Parathyroid adenoma (tissue), 2 donors: ENCODE results near the gene RTTN.

Experiments
- H2AFZ ChIP-seq: fragments of 300-600 bp; sonication (generic); one replicate; pipeline ENCODE4 v1.7.0; 2017; ENCODE audit warnings: antibody characterized with exemption, mild to moderate bottlenecking
- H3K27ac ChIP-seq: fragments of 300-600 bp; sonication (generic); one replicate; pipeline ENCODE4 v1.7.0; 2017
- H3K27me3 ChIP-seq: fragments of 300-600 bp; sonication (generic); one replicate; pipeline ENCODE4 v1.7.0; 2017; ENCODE audit warnings: low read length; ENCODE audit not compliant: control insufficient read depth, insufficient read depth
- H3K36me3 ChIP-seq: fragments of 300-600 bp; sonication (generic); one replicate; pipeline ENCODE4 v1.7.0; 2017; ENCODE audit warnings: low read length; ENCODE audit not compliant: control insufficient read depth, insufficient read depth
- H3K4me1 ChIP-seq: fragments of 300-600 bp; sonication (generic); one replicate; pipeline ENCODE4 v1.7.0; 2017; ENCODE audit warnings: control low read depth
- H3K4me2 ChIP-seq: fragments of 300-600 bp; sonication (generic); one replicate; pipeline ENCODE4 v1.7.0; 2017; ENCODE audit warnings: low read length
- H3K4me3 ChIP-seq: fragments of 300-600 bp; sonication (generic); one replicate; pipeline ENCODE4 v1.7.0; 2017; ENCODE audit warnings: low read depth, low read length
- H3K79me2 ChIP-seq: fragments of 300-600 bp; sonication (generic); one replicate; pipeline ENCODE4 v1.7.0; 2017; ENCODE audit warnings: control low read depth
- H3K9ac ChIP-seq: fragments of 300-600 bp; sonication (generic); one replicate; pipeline ENCODE4 v1.7.0; 2017; ENCODE audit warnings: mild to moderate bottlenecking
- H3K9me3 ChIP-seq: fragments of 300-600 bp; sonication (generic); one replicate; pipeline ENCODE4 v1.7.0; 2017; ENCODE audit warnings: low read length; ENCODE audit not compliant: control insufficient read depth
- TF ChIP-seq, protein P1 (sequence below): fragments of 300-600 bp; sonication (generic); IDR thresholded peaks from one replicate; pipeline ENCODE4 v1.7.0; 2017; ENCODE audit warnings: antibody characterized with exemption, mild to moderate bottlenecking
- donor health status: primary hyperparathyroidism.

RTTN gene

DNA sequence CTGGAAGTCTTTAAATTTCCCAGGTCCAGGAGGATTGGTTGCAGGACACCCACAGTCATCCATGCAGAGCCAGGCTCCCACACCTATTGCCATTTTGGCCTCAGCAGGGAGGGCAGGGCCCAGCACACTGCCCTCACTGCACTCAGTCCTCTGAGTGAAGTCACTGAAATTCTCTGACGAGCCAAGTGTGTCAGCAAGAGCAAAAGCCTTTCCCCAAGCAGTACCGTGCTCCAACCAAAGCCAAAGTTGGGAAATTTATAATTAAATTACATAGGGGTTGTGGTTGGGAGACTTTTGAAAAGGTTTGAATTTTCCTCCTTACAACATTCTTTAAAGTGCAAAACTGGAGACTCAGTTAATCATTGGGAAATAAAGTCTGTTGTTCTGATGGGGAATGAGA, 159.3 kb downstream of the RTTN start:
- TF ChIP-seq, protein P1, sequence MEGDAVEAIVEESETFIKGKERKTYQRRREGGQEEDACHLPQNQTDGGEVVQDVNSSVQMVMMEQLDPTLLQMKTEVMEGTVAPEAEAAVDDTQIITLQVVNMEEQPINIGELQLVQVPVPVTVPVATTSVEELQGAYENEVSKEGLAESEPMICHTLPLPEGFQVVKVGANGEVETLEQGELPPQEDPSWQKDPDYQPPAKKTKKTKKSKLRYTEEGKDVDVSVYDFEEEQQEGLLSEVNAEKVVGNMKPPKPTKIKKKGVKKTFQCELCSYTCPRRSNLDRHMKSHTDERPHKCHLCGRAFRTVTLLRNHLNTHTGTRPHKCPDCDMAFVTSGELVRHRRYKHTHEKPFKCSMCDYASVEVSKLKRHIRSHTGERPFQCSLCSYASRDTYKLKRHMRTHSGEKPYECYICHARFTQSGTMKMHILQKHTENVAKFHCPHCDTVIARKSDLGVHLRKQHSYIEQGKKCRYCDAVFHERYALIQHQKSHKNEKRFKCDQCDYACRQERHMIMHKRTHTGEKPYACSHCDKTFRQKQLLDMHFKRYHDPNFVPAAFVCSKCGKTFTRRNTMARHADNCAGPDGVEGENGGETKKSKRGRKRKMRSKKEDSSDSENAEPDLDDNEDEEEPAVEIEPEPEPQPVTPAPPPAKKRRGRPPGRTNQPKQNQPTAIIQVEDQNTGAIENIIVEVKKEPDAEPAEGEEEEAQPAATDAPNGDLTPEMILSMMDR, result no peak
- Histone ChIP-seq H3K9ac (no peak overlapping the region), H2AFZ (no peak overlapping the region), H3K36me3 (no peaks in the 10 kb centered on the region), H3K27me3 (no peaks in the 10 kb centered on the region), H3K27ac (no peak overlapping the region), H3K4me2 (no peak overlapping the region), H3K4me3 (no peak overlapping the region), H3K9me3 (no peaks in the 10 kb centered on the region), H3K79me2 (no peaks in the 10 kb centered on the region), H3K4me1 (no peaks in the 10 kb centered on the region)

DNA sequence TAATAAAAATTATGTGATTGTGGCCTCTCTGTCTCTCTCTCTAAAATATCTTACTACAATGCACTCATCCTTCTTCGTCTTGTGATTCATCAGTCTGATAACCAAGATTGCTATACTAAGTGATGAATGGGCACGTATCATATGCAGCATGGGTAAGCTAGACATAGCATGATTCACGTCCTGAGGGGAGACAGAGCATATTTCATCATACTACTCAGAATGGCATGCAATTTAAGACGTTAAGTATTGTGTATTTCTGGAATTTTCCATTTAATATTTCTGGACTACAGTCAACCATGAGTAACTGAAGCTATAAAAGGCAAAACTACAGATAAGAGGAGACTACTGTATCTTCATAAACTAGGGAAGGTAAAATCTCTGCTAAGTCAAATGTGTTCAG, 160.9 kb downstream of the RTTN start:
- no peaks in the 10 kb centered on the region for H3K36me3 ChIP-seq
- H3K79me2 ChIP-seq, result no peaks in the 10 kb centered on the region
- no peak overlapping the region for H3K27ac ChIP-seq
- no peaks in the 10 kb centered on the region for H3K4me1 ChIP-seq
- TF ChIP-seq, protein P1, result no peak
- no peak overlapping the region for H2AFZ ChIP-seq
- H3K4me2 ChIP-seq, result no peak overlapping the region
- no peak overlapping the region for H3K9ac ChIP-seq
- H3K27me3 ChIP-seq, result no peaks in the 10 kb centered on the region
- H3K4me3 ChIP-seq, result no peak overlapping the region
- H3K9me3 ChIP-seq, result no peaks in the 10 kb centered on the region

DNA sequence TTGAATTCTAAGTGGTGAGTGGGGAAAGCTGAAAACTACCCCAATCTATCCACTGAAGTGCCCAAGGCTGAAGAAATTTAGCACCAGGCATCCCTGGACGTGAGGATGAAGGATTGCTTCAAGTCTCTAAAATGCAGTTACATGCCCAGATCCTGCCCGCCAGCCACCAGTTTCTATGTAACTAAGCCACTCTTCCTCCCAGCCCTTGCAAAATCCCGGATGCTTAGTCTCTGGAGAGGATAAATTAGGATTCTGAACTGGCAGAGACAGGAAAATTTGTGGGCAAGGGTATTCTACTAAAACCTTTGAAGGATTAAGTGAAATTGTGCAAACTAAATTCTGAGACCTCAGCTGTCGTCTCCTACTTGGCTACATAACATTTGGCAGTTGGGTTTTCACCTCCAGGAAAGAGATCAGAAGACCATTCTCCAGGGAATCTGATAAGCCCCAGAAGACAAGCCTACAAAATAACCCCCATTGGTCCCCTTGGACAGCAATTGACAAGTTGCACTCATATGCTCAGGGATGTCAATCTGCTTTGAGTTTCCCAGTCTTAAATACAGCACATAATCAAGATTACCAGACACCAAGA, 163.9 kb downstream of the RTTN start:
- TF ChIP-seq, protein P1, result no peak
- Histone ChIP-seq H3K9ac (no peak overlapping the region), H3K4me3 (no peak overlapping the region), H3K27ac (no peak overlapping the region), H3K4me1 (no peaks in the 10 kb centered on the region), H3K79me2 (no peaks in the 10 kb centered on the region), H3K36me3 (no peaks in the 10 kb centered on the region), H3K4me2 (no peak overlapping the region), H3K9me3 (no peaks in the 10 kb centered on the region), H2AFZ (no peak overlapping the region), H3K27me3 (no peaks in the 10 kb centered on the region)

DNA sequence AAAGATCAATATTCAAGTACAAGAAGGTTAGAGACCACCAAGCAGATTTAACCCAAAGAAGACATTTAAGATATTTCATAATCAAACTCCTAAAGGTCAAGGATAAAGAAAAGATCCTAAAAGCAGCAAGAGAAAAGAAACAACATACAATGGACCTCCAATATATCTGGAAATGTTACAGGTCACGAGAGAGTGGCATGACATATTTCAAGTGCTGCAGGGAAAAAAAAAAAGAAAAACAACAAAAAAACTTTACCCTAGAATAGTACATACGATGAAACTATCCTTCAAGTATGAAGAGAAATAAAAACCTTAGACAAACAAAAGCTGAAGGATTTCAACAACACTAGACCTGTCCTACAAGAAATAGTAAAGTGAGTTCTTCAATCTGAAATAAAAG, 166.3 kb downstream of the RTTN start:
- Histone ChIP-seq H3K4me2 (no peak overlapping the region), H3K4me1 (no peaks in the 10 kb centered on the region), H3K79me2 (no peaks in the 10 kb centered on the region), H3K27me3 (no peaks in the 10 kb centered on the region), H3K9me3 (no peaks in the 10 kb centered on the region), H3K9ac (no peak overlapping the region), H3K36me3 (no peaks in the 10 kb centered on the region), H2AFZ (no peak overlapping the region), H3K27ac (no peak overlapping the region), H3K4me3 (no peak overlapping the region)
- TF ChIP-seq, protein P1, result no peak

DNA sequence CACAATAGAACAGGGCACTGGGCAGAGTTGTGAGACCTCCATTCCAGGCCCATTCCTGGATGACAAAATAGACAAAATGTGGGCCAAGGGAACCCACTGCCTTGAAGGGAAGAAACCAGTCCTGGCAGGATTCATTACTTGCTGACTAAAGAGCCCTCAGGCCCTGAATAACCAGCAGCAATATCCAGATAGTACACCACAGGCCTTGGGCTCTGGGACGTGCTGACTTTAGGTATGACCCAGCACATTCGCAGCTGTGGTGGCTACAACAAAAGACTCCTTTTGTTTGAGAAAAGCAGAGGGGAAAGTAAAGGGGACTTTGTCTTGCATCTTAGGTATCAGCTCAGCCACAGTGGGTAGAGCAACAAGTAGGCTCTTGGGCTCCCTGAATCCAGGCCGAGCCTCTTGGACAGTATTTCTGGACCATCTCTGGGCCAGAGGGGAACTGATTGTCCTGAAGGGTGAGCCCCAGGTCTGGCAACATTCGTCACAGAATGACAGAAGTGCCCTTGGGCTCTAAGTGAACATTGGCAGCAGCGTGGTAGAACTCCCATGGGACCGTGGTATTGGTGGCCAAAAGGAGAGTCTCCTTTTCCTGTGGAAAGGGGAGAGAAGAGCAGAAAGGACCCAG, 167.9 kb downstream of the RTTN start:
- TF ChIP-seq, protein P1, result no peak
- H2AFZ ChIP-seq, result no peak overlapping the region
- no peaks in the 10 kb centered on the region for H3K27me3 ChIP-seq
- H3K4me1 ChIP-seq, result no peaks in the 10 kb centered on the region
- no peaks in the 10 kb centered on the region for H3K36me3 ChIP-seq
- H3K27ac ChIP-seq, result no peak overlapping the region
- no peaks in the 10 kb centered on the region for H3K79me2 ChIP-seq
- no peak overlapping the region for H3K4me3 ChIP-seq
- H3K9me3 ChIP-seq, result no peaks in the 10 kb centered on the region
- H3K4me2 ChIP-seq, result no peak overlapping the region
- H3K9ac ChIP-seq, result no peak overlapping the region
